Vagina (tissue), 2 donors: Measurements from ENCODE around the gene GOLIM4. TPM values are rescaled to one million over a fixed set of nuclear protein-coding genes. Genes with fewer than 3 reads are reported as not detected.

Experiments used
- DNase-seq, 2 donors: peaks; one replicate each; pipeline ENCODE4 v3.0.0-alpha.2; 2017; ENCODE audit errors: extremely low spot score in 2 of 2
- H3K27ac ChIP-seq: fragments of 200-600 bp; sonication (generic); one replicate; pipeline ENCODE4 v1.5.1; 2019
- H3K27me3 ChIP-seq: fragments of 200-600 bp; sonication (generic); one replicate; pipeline ENCODE4 v1.5.1; 2019
- H3K36me3 ChIP-seq, 2 donors: fragments of 200-600 bp; sonication (generic); one replicate each; pipeline ENCODE4 v1.5.1; 2017 to 2019
- H3K4me1 ChIP-seq: fragments of 200-600 bp; sonication (generic); one replicate; pipeline ENCODE4 v1.5.1; 2019
- H3K4me3 ChIP-seq, 2 donors: fragments of 200-600 bp; sonication (generic); 1 replicate in 1 of 2; 2 replicates in 1 of 2; pipeline ENCODE4 v1.5.1; 2016 to 2019
- H3K9me3 ChIP-seq: fragments of 200-600 bp; sonication (generic); one replicate; pipeline ENCODE4 v1.5.1; 2019
- CTCF ChIP-seq, 3 experiments: fragments of 450-650 bp in 2 of 3; fragments of 200-600 bp in 1 of 3; sonication (generic) in 1 of 3; IDR thresholded peaks; one replicate each; pipeline ENCODE4 v1.5.1; 2017 to 2019; ENCODE audit warnings: antibody characterized with exemption in 3 of 3, mild to moderate bottlenecking in 2 of 3, moderate library complexity in 2 of 3
- POLR2A ChIP-seq, 2 donors: fragments of 450-650 bp; IDR thresholded peaks; one replicate each; pipeline ENCODE4 v1.6.1; 2017; ENCODE audit warnings: antibody characterized with exemption in 2 of 2, mild to moderate bottlenecking in 2 of 2, moderate library complexity in 2 of 2
- POLR2AphosphoS5 ChIP-seq, 2 donors: sonication (generic); formaldehyde crosslinking; IDR thresholded peaks; one replicate each; pipeline ENCODE4 v1.9.0; 2017; ENCODE audit warnings: antibody characterized with exemption in 2 of 2, mild to moderate bottlenecking in 2 of 2, low read depth in 1 of 2; ENCODE audit not compliant: insufficient read depth in 1 of 2
- intact Hi-C: fragments of 100-400 bp; cut with DNase I; formaldehyde crosslinking; loops from one replicate; pipeline ENCODE4 v1.15.1; 2023
- total RNA-seq: library from RNA; depleted of rRNA; stranded (reverse); fragments of >200 nt; gene quantifications from one replicate; pipeline ENCODE4 v1.2.3, GENCODE V29; 2016

Gene GOLIM4
- total RNA-seq, 1 donor from 2014 or later: 36.8 TPM

GRCh38 chr3:168087539-168087938, 8.2 kb downstream of the GOLIM4 start:
- peaks cover 15% of the 10 kb centered on the region for H3K4me1 ChIP-seq
- intact Hi-C loops: no loop called here

GRCh38 chr3:168086541-168087260, 9.0 kb downstream of the GOLIM4 start:
- intact Hi-C loops: no loop called here
- no peak for DNase-seq
- Histone ChIP-seq H3K9me3 (no peaks in the 10 kb centered on the region), H3K4me3 (no peak overlapping the region), H3K27me3 (no peaks in the 10 kb centered on the region), H3K4me1 (peaks cover 7% of the 10 kb centered on the region), H3K36me3 (no peaks in the 10 kb centered on the region), H3K27ac (no peak overlapping the region)
- no peak for TF ChIP-seq POLR2A (IDR thresholded peaks at IDR 0.05)
- no peak for TF ChIP-seq CTCF (IDR thresholded peaks at IDR 0.05)
- TF ChIP-seq POLR2AphosphoS5 (IDR thresholded peaks at IDR 0.05; ENCODE audit: insufficient read depth in 1 of 2, low read depth in 1 of 2): no peak

More at GRCh38 chr3:168087539-168087938, 8.2 kb downstream of the GOLIM4 start:
- Histone ChIP-seq H3K9me3 (no peaks in the 10 kb centered on the region), H3K27ac (no peak overlapping the region), H3K4me3 (no peak overlapping the region), H3K27me3 (no peaks in the 10 kb centered on the region), H3K36me3 (no peaks in the 10 kb centered on the region)
- DNase-seq: no peak
- TF ChIP-seq CTCF (IDR thresholded peaks at IDR 0.05) (no peak), POLR2A (IDR thresholded peaks at IDR 0.05) (no peak), POLR2AphosphoS5 (IDR thresholded peaks at IDR 0.05; ENCODE audit: insufficient read depth in 1 of 2, low read depth in 1 of 2) (no peak)

- H3K4me1 ChIP-seq: peaks cover 6% of the 10 kb centered on the region
- TF ChIP-seq POLR2A (IDR thresholded peaks at IDR 0.05) (no peak), POLR2AphosphoS5 (IDR thresholded peaks at IDR 0.05; ENCODE audit: insufficient read depth in 1 of 2, low read depth in 1 of 2) (no peak), CTCF (IDR thresholded peaks at IDR 0.05) (no peak)
- intact Hi-C loops: no loop called here
- no peak overlapping the region for H3K27ac ChIP-seq
- no peaks in the 10 kb centered on the region for H3K36me3 ChIP-seq
- no peak for DNase-seq
- no peak overlapping the region for H3K4me3 ChIP-seq
- H3K9me3 ChIP-seq: no peaks in the 10 kb centered on the region
- no peaks in the 10 kb centered on the region for H3K27me3 ChIP-seq
Measured at GRCh38 chr3:168085491-168086119, 10.1 kb downstream of the GOLIM4 start.

GRCh38 chr3:168083906-168084305, 11.8 kb downstream of the GOLIM4 start:
- Histone ChIP-seq H3K4me3 (no peak overlapping the region), H3K36me3 (no peaks in the 10 kb centered on the region), H3K9me3 (no peaks in the 10 kb centered on the region), H3K4me1 (peaks cover 6% of the 10 kb centered on the region), H3K27me3 (no peaks in the 10 kb centered on the region), H3K27ac (no peak overlapping the region)
- no peak for DNase-seq
- TF ChIP-seq POLR2AphosphoS5 (IDR thresholded peaks at IDR 0.05; ENCODE audit: insufficient read depth in 1 of 2, low read depth in 1 of 2): no peak
- no peak for TF ChIP-seq CTCF (IDR thresholded peaks at IDR 0.05)
- TF ChIP-seq POLR2A (IDR thresholded peaks at IDR 0.05): no peak
- intact Hi-C loops: no loop called here

GRCh38 chr3:168081856-168082255, 13.9 kb downstream of the GOLIM4 start:
- Histone ChIP-seq H3K9me3 (no peaks in the 10 kb centered on the region), H3K27me3 (no peaks in the 10 kb centered on the region), H3K4me3 (no peak overlapping the region), H3K4me1 (peaks cover 6% of the 10 kb centered on the region), H3K36me3 (no peaks in the 10 kb centered on the region), H3K27ac (no peak overlapping the region)
- intact Hi-C loops: no loop called here
- DNase-seq: no peak
- no peak for TF ChIP-seq POLR2A (IDR thresholded peaks at IDR 0.05)
- no peak for TF ChIP-seq CTCF (IDR thresholded peaks at IDR 0.05)
- no peak for TF ChIP-seq POLR2AphosphoS5 (IDR thresholded peaks at IDR 0.05; ENCODE audit: insufficient read depth in 1 of 2, low read depth in 1 of 2)
